Muscle of back (tissue), 11 donors: ENCODE results near the gene BRD3OS. TPM values are rescaled to one million over a fixed set of nuclear protein-coding genes. Genes with fewer than 3 reads are reported as not detected.
"Not testable (repeated sequence)": the region's sequence is repeated elsewhere in the genome, so short reads cannot be mapped to it uniquely, and the experiment has no call there.

Source experiments
- DNase-seq, 3 donors: peaks; one replicate each; pipeline versions ENCODE4 v3.0.0 to v3.0.0-alpha.2; 2013
- polyA plus RNA-seq, 10 donors: library from polyadenylated mRNA; unstranded; fragments of 120-200 nt; gene quantifications; one replicate each; pipeline ENCODE4 v1.2.1, GENCODE V29; 2013; ENCODE audit not compliant: insufficient read length in 10 of 10

The BRD3OS gene
- polyA plus RNA-seq, 10 donors = 6.8 to 11.9 (median 9.3) TPM

GRCh38 chr9:133987446-133987788 lies 37.9 kb upstream of the BRD3OS start:
- no peak for DNase-seq

- DNase-seq = no peak
Observed at GRCh38 chr9:133987946-133988665, 37.2 kb upstream of the BRD3OS start.

GRCh38 chr9:133988771-133989170 lies 36.5 kb upstream of the BRD3OS start:
- DNase-seq = not testable (repeated sequence)

- no peak for DNase-seq
Observed at GRCh38 chr9:133989625-133990365, 35.5 kb upstream of the BRD3OS start.

- peak in 1 of 3 donors; percentile 68 for DNase-seq
Observed at GRCh38 chr9:133990366-133991213, 34.7 kb upstream of the BRD3OS start.

- DNase-seq = peak in 2 of 3 donors; percentile 34 to 44
Observed at GRCh38 chr9:133991214-133991921, 33.9 kb upstream of the BRD3OS start.

- DNase-seq = peak in 2 of 3 donors; percentile 56 to 74
Observed at GRCh38 chr9:133991964-133992779, 33.1 kb upstream of the BRD3OS start, which contains the start of gene VAV2. VAV2 (minus strand) TSS chr9:133992324; CDS start chr9:133992278, 46 bp downstream.

GRCh38 chr9:133992780-133993634 lies 32.3 kb upstream of the BRD3OS start:
- DNase-seq = peak; percentile 82 to 94 (median 87)

- peak in 1 of 3 donors; percentile 42 for DNase-seq
Observed at GRCh38 chr9:133993635-133994253, 31.5 kb upstream of the BRD3OS start.

GRCh38 chr9:133994353-133995011 lies 30.8 kb upstream of the BRD3OS start:
- DNase-seq = peak in 2 of 3 donors; percentile 80 to 89

GRCh38 chr9:133995012-133995896 lies 30.0 kb upstream of the BRD3OS start:
- DNase-seq = no peak

- DNase-seq = no peak
Observed at GRCh38 chr9:133996531-133997520, 28.5 kb upstream of the BRD3OS start.

GRCh38 chr9:133997584-133997983 lies 27.7 kb upstream of the BRD3OS start:
- DNase-seq = no peak

GRCh38 chr9:133998915-133999595 lies 26.2 kb upstream of the BRD3OS start:
- peak in 1 of 3 donors; percentile 46 for DNase-seq

- peak; percentile 51 to 75 (median 51) for DNase-seq
Observed at GRCh38 chr9:133999851-134000265, 25.4 kb upstream of the BRD3OS start.
